ENCODE results near the gene GGTLC2.

DNA sequence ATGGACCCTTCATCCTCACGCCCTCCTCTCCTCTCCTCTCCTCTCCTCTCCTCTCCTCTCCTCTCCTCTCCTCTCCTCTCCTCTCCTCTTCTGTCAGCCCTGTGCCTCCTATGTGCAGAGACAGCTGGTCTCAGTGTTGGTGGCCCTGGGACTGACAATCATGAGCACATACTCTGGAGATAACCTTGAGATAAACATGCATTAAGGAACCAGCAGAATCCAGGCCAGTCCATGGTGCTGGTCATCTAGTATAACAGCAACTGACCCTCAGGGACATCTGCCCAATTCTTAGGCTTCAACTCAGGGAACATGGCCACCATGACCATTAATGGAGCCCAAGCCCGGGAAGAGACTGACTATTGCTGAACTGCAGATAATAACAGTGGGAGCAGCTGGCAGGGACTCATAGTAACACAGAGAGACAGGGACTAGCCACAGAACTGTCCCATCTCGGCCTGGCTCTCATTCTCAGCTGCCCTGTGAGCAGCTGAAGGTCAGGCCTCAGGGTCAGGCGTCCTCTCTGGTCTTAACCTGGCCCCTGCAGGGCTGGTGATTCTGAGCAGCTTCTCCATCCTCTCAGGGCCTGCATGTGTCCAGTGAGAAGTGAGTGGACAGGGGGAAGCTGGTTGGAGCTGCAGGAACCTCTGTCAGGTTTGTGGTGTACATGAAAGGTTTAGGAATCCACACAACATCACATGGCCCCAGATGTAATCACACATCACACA, 45.4 kb downstream of the GGTLC2 start:
- TF ChIP-seq POLR2A (IDR thresholded peaks at IDR 0.05) (no peak), POLR2AphosphoS5 (IDR thresholded peaks at IDR 0.05) (no peak)

All from stomach (tissue), 4 donors.